K562 (cell line): Measurements from ENCODE around the gene ARFGAP1. TPM values are rescaled to one million over a fixed set of nuclear protein-coding genes. Genes with fewer than 3 reads are reported as not detected.
A peak's percentile ranks its signal among the peaks of the same experiment; 100 is the strongest.

Experiments
- ATAC-seq: fragments of 200-7000 bp; cut with Tn5 transposase; 3 replicates; pipeline ENCODE4 v1.9.1; 2020; ENCODE audit warnings: moderate library complexity
- BruUV-seq: library from RNA; stranded (reverse); fragments of 400-500 nt; replicated peaks from 2 replicates; lab custom pipeline; 2021; lab: Mats Ljungman, UMichigan
- CTCF ChIA-PET: fragments of 300-600 bp; formaldehyde crosslinking; extraction: SDS; loops from one replicate; lab custom pipeline; 2021; ENCODE audit warnings: low intra/inter-chr PET ratio; lab: Yijun Ruan, JAX
- POLR2A ChIA-PET: fragments of 300-600, 350-650 bp; sonication (Branson Sonifier 250); formaldehyde crosslinking; extraction: SDS; loops from one replicate; lab custom pipeline; 2021; ENCODE audit warnings: antibody characterized with exemption, inconsistent platforms; lab: Yijun Ruan, JAX
- DNase-seq, 4 experiments: peaks; one replicate each; pipeline versions ENCODE4 v3.0.0 to v3.0.0-alpha.2; 2011 to 2018; ENCODE audit warnings: low spot score in 3 of 4, mixed read lengths in 3 of 4; ENCODE audit errors: extremely low read depth in 1 of 4
- FAIRE-seq: peaks from 2 replicates; lab custom pipeline; 2011; peaks lifted over from hg19 to GRCh38; lab: Jason Lieb, UNC
- H2AFZ ChIP-seq: 2 replicates; pipeline ENCODE4 v1.6.0; 2011; ENCODE audit warnings: low read depth, low read length, control low read depth, inconsistent platforms
- H3K27ac ChIP-seq: fragments of 200-600 bp; 3 replicates; pipeline ENCODE4 v1.8.0; 2011; ENCODE audit warnings: low read depth, mild to moderate bottlenecking, control low read depth, inconsistent platforms, low read length, moderate library complexity, mixed read lengths; ENCODE audit errors: extremely low read depth
- H3K27me3 ChIP-seq, 2 experiments: fragments of 300-600 bp in 1 of 2; 2 replicates in 1 of 2; 3 replicates in 1 of 2; pipeline versions ENCODE4 v1.6.0 to v1.8.0; 2011; ENCODE audit warnings: inconsistent platforms in 2 of 2, low read length in 2 of 2, mild to moderate bottlenecking in 1 of 2, mixed read lengths in 1 of 2, moderate library complexity in 1 of 2; ENCODE audit not compliant: control insufficient read depth in 2 of 2, insufficient read depth in 2 of 2
- H3K36me3 ChIP-seq: fragments of 300-600 bp; 3 replicates; pipeline ENCODE4 v1.8.0; 2011; ENCODE audit warnings: mild to moderate bottlenecking, low read length, inconsistent platforms; ENCODE audit not compliant: control insufficient read depth, insufficient read depth
- H3K4me1 ChIP-seq, 2 experiments: fragments of 200-600 bp in 1 of 2; replicated peaks in 1 of 2; 2 replicates in 1 of 2; 3 replicates in 1 of 2; pipeline versions ENCODE4 v1.5.1 to v1.8.0; 2011; ENCODE audit warnings: inconsistent platforms in 2 of 2, low read length in 2 of 2, mild to moderate bottlenecking in 1 of 2, mixed read lengths in 1 of 2, moderate library complexity in 1 of 2; ENCODE audit not compliant: control insufficient read depth in 2 of 2, insufficient read depth in 2 of 2
- H3K4me2 ChIP-seq: 2 replicates; pipeline ENCODE4 v1.6.1; 2011; ENCODE audit warnings: low read length, control low read depth, inconsistent platforms, mixed read lengths; ENCODE audit not compliant: insufficient read depth
- H3K4me3 ChIP-seq: fragments of 200-600 bp; sonication (generic), shearing (Covaris generic); 2 replicates; pipeline ENCODE4 v1.5.1; 2016; ENCODE audit warnings: control low read depth, inconsistent platforms
- H3K79me2 ChIP-seq: fragments of 200-600 bp; 3 replicates; pipeline ENCODE4 v1.8.0; 2011; ENCODE audit warnings: low read length, inconsistent platforms; ENCODE audit not compliant: control insufficient read depth, insufficient read depth
- H3K9ac ChIP-seq, 2 experiments: 2 replicates each; pipeline versions ENCODE4 v1.6.0 to v1.6.1; 2011; ENCODE audit warnings: low read depth in 2 of 2, low read length in 2 of 2, control low read depth in 1 of 2, inconsistent platforms in 1 of 2, mild to moderate bottlenecking in 1 of 2, mixed read lengths in 1 of 2; ENCODE audit not compliant: insufficient read depth in 1 of 2
- H3K9me1 ChIP-seq: one replicate; pipeline ENCODE4 v1.6.0; 2011; ENCODE audit warnings: inconsistent platforms, mild to moderate bottlenecking, low read length, moderate library complexity; ENCODE audit not compliant: control insufficient read depth, insufficient read depth
- H3K9me3 ChIP-seq: replicated peaks from 2 replicates; pipeline ENCODE4 v1.5.1; 2011; ENCODE audit warnings: low read depth, low read length, inconsistent platforms; ENCODE audit not compliant: control insufficient read depth, insufficient read depth
- H4K20me1 ChIP-seq: replicated peaks from 2 replicates; pipeline ENCODE4 v1.6.1; 2011; ENCODE audit warnings: low read length, inconsistent platforms, mixed read lengths; ENCODE audit not compliant: control insufficient read depth, insufficient read depth
- GABPB1 ChIP-seq: sonication (generic); formaldehyde crosslinking; IDR thresholded peaks from 2 replicates; pipeline ENCODE4 v1.8.0; 2022; ENCODE audit warnings: mild to moderate bottlenecking, missing genetic modification reagents
- L3MBTL2 ChIP-seq: fragments of 450-650 bp; IDR thresholded peaks from 2 replicates; pipeline ENCODE4 v1.6.1; 2016; ENCODE audit warnings: mild to moderate bottlenecking, moderate library complexity
- MYNN ChIP-seq, 2 experiments: sonication (generic); formaldehyde crosslinking in 1 of 2; IDR thresholded peaks; 2 replicates each; pipeline versions ENCODE4 v1.5.0 to v1.6.1; 2016 to 2020; ENCODE audit warnings: antibody characterized with exemption in 1 of 2, missing genetic modification reagents in 1 of 2
- PML ChIP-seq: IDR thresholded peaks from 2 replicates; pipeline ENCODE4 v1.6.1; 2012; ENCODE audit warnings: low read length, inconsistent platforms
- WGBS: fragments of 100-300 bp; shearing (Covaris generic); methylation state at CpG from one replicate; pipeline ENCODE4 v1.1.6; 2016; ENCODE audit warnings: low coverage, mixed read lengths; ENCODE audit not compliant: insufficient coverage; ENCODE audit errors: missing lambda C conversion rate; 5-methylcytosine and 5-hydroxymethylcytosine counted together
- in situ Hi-C: fragments of 300-500 bp; cut with MboI; formaldehyde crosslinking; loops from 4 replicates; pipeline ENCODE4 v1.15.0; 2018; ENCODE audit warnings: inconsistent platforms, mixed read lengths
- intact Hi-C: fragments of 100-400 bp; cut with micrococcal nuclease; formaldehyde crosslinking; loops from 2 replicates; pipeline ENCODE4 v1.14.2; 2022
- polyA plus RNA-seq, 8 experiments: library from polyadenylated mRNA; depleted of rRNA in 4 of 8; stranded (reverse) in 5 of 8; unstranded in 3 of 8; fragments of >200 nt; fragmentation: Nextera tagmentation in 2 of 8; fragmentation: Illumina TruSeq in 1 of 8; extraction: Ambion mirVana in 2 of 8; extraction: Trizol in 1 of 8; gene quantifications; 2 replicates each; pipeline versions ENCODE4 v1.2.1 to v1.2.3, GENCODE V29; 2011 to 2014; ENCODE audit warnings: inconsistent platforms in 1 of 8, missing spikeins in 1 of 8
- total RNA-seq, 7 experiments: library from RNA; depleted of rRNA in 6 of 7; stranded (reverse); fragments of >200 nt in 6 of 7; fragmentation: Illumina TruSeq in 2 of 7; extraction: Trizol in 2 of 7; gene quantifications; 2 replicates each; pipeline versions ENCODE4 v1.2.1 to v1.2.3, GENCODE V29; 2011 to 2021; ENCODE audit warnings: low replicate concordance in 1 of 7
- TF ChIP-seq, protein P1 (sequence below), 2 experiments: IDR thresholded peaks; 2 replicates each; pipeline ENCODE4 v1.6.1; 2011; ENCODE audit warnings: borderline replicate concordance in 1 of 2, control low read depth in 1 of 2, low read depth in 1 of 2, low read length in 1 of 2, mild to moderate bottlenecking in 1 of 2, mixed read lengths in 1 of 2, moderate library complexity in 1 of 2; ENCODE audit not compliant: insufficient read depth in 1 of 2, insufficient read length in 1 of 2, poor library complexity in 1 of 2, severe bottlenecking in 1 of 2; ENCODE audit errors: extremely low read depth in 1 of 2
- TF ChIP-seq, protein P2 (sequence below): fragments of 450-650 bp; IDR thresholded peaks from one replicate; pipeline ENCODE4 v1.6.1; 2018; ENCODE audit warnings: mild to moderate bottlenecking, moderate library complexity; ENCODE audit not compliant: partially characterized antibody

The ARFGAP1 gene
- total and polyA plus RNA-seq, 9 of the 15 experiments (the other 6 are each of a cell fraction or from before 2014, with no cell fraction given), result 0.53 to 102 (median 33.5) TPM

DNA sequence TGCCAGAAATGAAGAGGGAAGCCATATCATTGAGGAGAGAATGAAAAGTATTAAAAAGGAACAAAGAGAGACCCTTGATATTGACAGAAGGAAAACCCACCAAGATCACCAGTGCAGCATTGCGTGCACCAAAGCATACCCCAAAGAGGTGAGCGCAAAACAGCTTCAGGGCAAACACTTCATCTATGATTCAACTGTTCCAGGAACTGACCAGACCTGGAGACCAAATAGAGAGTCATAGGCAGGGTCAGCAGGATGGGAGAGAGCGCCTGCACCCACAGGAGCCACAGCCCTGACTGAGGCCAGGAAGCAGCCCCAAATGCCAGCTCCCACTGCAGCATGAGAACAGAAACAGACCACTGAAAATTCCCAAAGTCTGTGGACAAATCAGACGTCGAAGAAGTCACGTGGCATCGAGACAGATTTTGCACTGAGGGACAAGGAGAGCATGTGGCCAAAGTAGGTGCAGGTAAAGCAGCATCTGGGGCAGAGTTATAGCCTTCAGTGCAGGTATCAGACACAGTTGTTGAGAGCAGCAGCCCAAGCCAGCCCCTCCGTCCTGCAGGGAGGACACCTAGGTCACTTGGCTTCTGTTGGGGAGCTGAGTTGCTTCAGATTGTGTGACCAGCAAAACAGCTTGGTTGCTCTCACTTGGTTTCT lies 59.3 kb downstream of the ARFGAP1 start:
- H3K27me3 ChIP-seq, result peaks cover 3 to 17% of the 10 kb centered on the region in 2 experiments; a peak in 3 of 5 replicates
- no peak overlapping the region for H3K4me3 ChIP-seq
- BruUV-seq, result no TSS peak
- no peak overlapping the region for H3K4me2 ChIP-seq
- no peak overlapping the region for H3K27ac ChIP-seq
- peaks cover 7% of the 10 kb centered on the region; the same call in 1 of the 2 replicates for H3K9me3 ChIP-seq
- no peak overlapping the region for H2AFZ ChIP-seq
- intact Hi-C loops (no loop called here), in situ Hi-C loops (no loop called here)
- ATAC-seq, result no peak
- H3K9ac ChIP-seq, result no peak overlapping the region
- no peaks in the 10 kb centered on the region for H3K9me1 ChIP-seq
- no peak for DNase-seq
- H3K36me3 ChIP-seq, result no peaks in the 10 kb centered on the region
- FAIRE-seq, result no peak
- H3K79me2 ChIP-seq, result no peaks in the 10 kb centered on the region
- WGBS, result 2% methylated on average over 8 of the region's 8 CpGs
- ChIA-PET POLR2A (no interaction called here), CTCF (no interaction called here)
- H3K4me1 ChIP-seq, result peaks cover 0 to 20% of the 10 kb centered on the region in 2 experiments; a peak in 1 of 5 replicates
- H4K20me1 ChIP-seq, result no peaks in the 10 kb centered on the region
- TF ChIP-seq, protein P1, sequence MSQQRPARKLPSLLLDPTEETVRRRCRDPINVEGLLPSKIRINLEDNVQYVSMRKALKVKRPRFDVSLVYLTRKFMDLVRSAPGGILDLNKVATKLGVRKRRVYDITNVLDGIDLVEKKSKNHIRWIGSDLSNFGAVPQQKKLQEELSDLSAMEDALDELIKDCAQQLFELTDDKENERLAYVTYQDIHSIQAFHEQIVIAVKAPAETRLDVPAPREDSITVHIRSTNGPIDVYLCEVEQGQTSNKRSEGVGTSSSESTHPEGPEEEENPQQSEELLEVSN (IDR thresholded peaks at IDR 0.05; ENCODE audit: borderline replicate concordance in 1 of 2, extremely low read depth in 1 of 2, insufficient read depth in 1 of 2, insufficient read length in 1 of 2, low read depth in 1 of 2, low read length in 1 of 2, poor library complexity in 1 of 2, severe bottlenecking in 1 of 2), result peak in 1 of 2 experiments; percentile 35
- TF ChIP-seq, protein P2, sequence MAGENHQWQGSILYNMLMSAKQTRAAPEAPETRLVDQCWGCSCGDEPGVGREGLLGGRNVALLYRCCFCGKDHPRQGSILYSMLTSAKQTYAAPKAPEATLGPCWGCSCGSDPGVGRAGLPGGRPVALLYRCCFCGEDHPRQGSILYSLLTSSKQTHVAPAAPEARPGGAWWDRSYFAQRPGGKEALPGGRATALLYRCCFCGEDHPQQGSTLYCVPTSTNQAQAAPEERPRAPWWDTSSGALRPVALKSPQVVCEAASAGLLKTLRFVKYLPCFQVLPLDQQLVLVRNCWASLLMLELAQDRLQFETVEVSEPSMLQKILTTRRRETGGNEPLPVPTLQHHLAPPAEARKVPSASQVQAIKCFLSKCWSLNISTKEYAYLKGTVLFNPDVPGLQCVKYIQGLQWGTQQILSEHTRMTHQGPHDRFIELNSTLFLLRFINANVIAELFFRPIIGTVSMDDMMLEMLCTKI, result no peak
- 0 out of 2 replicates have a peak, but pooled peaks have one; percentile 33 for TF ChIP-seq L3MBTL2
- TF ChIP-seq PML, result no peak
- no peak for TF ChIP-seq GABPB1 (CRISPR knock-in tag)
- no peak for TF ChIP-seq MYNN (IDR thresholded peaks at IDR 0.05)
- no peak for TF ChIP-seq MYNN (CRISPR knock-in tag; IDR thresholded peaks at IDR 0.05)
